HL-60 (cell line): ENCODE measurements around the gene TMEM89.

Experiments
- DNase-seq, 2 experiments: peaks; one replicate each; pipeline ENCODE4 v3.0.0-alpha.2; 2010 to 2020; ENCODE audit warnings: low read depth in 1 of 2, low spot score in 1 of 2
- H3K27ac ChIP-seq: fragments of 250-450 bp; sonication (Bioruptor Pico); replicated peaks from 2 replicates; pipeline ENCODE4 v1.5.1; 2020; ENCODE audit warnings: mild to moderate bottlenecking, moderate library complexity
- H3K27me3 ChIP-seq: fragments of 250-450 bp; sonication (Bioruptor Pico); 2 replicates; pipeline ENCODE4 v1.5.1; 2021; ENCODE audit warnings: mild to moderate bottlenecking, moderate library complexity; ENCODE audit not compliant: insufficient read depth, poor library complexity, severe bottlenecking
- H3K4me3 ChIP-seq: replicated peaks from 2 replicates; pipeline ENCODE4 v1.5.1; 2011; ENCODE audit warnings: mild to moderate bottlenecking, control low read depth, low read length; ENCODE audit not compliant: insufficient read depth
- CTCF ChIP-seq: IDR thresholded peaks from one replicate; pipeline ENCODE4 v1.5.1; 2011; ENCODE audit warnings: low read length, control low read depth, inconsistent platforms; ENCODE audit not compliant: insufficient read depth
- GABPA ChIP-seq: IDR thresholded peaks from 2 replicates; pipeline ENCODE4 v1.6.1; 2012; ENCODE audit warnings: low read depth
- POLR2AphosphoS5 ChIP-seq: IDR thresholded peaks from 2 replicates; pipeline ENCODE4 v1.6.1; 2012; ENCODE audit warnings: low read depth
- REST ChIP-seq: IDR thresholded peaks from 2 replicates; pipeline ENCODE4 v1.6.1; 2012; ENCODE audit warnings: low read depth; ENCODE audit not compliant: insufficient replicate concordance
- SPI1 ChIP-seq: IDR thresholded peaks from 2 replicates; pipeline ENCODE4 v1.6.1; 2012; ENCODE audit warnings: low read depth, mild to moderate bottlenecking, borderline replicate concordance

The TMEM89 gene

GRCh38 chr3:48630407-48630806, 8.8 kb upstream of the TMEM89 start:
- Histone ChIP-seq H3K4me3 (no peak overlapping the region), H3K27ac (no peak overlapping the region), H3K27me3 (no peaks in the 10 kb centered on the region)
- no peak for DNase-seq
- TF ChIP-seq REST (no peak), CTCF (no peak), SPI1 (no peak), GABPA (no peak), POLR2AphosphoS5 (no peak)

DNA sequence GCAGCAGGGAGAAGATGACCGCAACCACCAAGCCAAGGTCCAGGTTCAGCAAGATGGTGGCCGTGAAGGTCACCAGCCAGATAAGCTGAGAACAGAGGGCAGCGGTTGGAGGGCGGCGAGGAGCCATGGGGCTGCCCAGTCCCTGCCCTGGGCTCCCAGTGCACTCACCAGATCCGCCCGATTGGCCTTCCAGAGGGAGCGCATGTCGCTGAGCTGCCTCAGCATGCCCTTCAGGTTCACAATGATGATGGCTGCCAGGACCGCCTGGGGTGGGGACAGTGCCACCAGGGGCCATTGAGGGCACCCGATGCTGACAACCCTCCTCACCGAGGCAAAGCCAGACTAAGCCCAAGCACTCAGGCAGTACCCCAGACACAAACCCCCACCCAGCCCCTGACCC, 8.3 kb upstream of the TMEM89 start:
- Histone ChIP-seq H3K4me3 (no peak overlapping the region), H3K27ac (no peak overlapping the region), H3K27me3 (no peaks in the 10 kb centered on the region)
- no peak for DNase-seq
- no peak for TF ChIP-seq REST
- no peak for TF ChIP-seq SPI1
- TF ChIP-seq POLR2AphosphoS5: no peak
- TF ChIP-seq CTCF: no peak
- no peak for TF ChIP-seq GABPA

DNA sequence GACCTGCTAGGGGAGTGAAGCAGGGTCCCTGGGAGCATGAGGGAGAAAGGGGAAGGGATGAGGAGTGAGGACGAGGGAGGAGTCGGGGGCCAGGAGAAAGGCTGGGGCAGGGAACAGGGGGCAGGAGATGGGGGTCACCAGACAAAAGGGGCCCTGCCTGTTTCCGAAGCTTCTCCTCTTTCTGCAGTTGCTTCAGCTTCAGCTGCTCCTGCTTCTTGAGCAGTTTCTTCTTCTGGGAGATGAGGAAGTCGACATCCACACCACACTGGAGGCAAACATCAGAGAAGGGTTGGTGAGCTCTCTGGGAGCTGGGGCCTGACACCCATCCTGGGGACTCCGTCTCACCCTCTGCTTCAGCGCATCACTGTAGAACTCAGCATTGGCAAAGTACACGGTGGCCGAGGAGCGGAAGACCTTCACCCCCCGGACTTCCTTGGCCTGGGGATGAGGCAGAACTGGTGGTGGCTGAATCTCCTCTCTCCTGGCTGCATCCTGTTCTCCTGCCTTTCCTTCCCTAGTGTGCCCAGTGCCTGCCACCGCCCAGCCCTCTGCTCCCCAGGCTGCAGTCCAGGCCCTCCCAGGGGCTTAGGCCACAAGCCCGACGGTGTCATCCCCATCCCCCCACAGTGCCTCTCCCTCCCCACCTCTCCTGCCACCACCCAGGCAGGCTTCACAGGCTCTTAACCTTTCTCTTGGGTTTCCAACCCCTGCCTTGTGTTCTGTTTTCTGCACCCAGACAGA, 6.9 kb upstream of the TMEM89 start:
- no peak for DNase-seq
- Histone ChIP-seq H3K27ac (no peak overlapping the region), H3K27me3 (no peaks in the 10 kb centered on the region), H3K4me3 (no peak overlapping the region)
- TF ChIP-seq POLR2AphosphoS5 (no peak), REST (no peak), SPI1 (no peak), GABPA (no peak), CTCF (no peak)
